SW 1271 (cell line): Measurements from ENCODE around the gene GRM5.

Source experiments
- DNase-seq, 2 experiments: peaks; one replicate each; lab custom pipeline; 2025; lab: John Stamatoyannopoulos, UW

Gene GRM5

DNA sequence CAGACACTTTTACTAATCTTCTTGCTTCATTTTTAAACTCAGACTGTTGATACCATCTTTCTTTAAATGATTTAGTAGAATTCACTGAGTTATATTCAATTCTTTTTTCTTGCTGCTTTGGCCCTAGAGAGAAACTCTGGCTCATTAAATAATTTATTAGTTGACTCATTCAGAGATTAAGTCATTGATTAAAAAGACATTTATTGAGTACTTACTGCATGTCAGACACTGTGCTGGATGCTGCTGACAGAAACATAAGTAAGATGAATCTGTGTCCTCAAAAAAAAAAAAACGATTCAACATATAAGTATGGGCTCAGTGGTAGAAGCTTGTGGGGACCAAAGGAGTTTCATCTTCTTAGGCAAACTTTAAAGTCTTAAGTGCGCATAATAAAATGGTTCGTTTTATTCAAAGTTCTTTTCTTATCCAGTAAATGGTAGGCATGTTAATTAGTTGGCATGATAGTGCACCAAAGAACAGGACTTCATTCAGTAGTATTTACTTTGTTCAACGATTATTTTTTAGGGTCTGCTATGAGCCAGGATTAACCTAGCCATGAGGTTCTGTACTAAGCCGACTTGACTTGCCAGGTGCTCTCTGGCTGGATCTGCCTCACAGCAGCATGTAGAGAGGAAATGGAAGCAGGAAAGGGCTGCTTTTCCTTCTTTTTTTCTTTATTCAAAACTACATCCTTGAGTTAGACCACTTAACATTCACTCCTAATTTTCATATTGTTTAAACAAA is 447.3 kb downstream of the GRM5 start:
- no peak for DNase-seq

DNA sequence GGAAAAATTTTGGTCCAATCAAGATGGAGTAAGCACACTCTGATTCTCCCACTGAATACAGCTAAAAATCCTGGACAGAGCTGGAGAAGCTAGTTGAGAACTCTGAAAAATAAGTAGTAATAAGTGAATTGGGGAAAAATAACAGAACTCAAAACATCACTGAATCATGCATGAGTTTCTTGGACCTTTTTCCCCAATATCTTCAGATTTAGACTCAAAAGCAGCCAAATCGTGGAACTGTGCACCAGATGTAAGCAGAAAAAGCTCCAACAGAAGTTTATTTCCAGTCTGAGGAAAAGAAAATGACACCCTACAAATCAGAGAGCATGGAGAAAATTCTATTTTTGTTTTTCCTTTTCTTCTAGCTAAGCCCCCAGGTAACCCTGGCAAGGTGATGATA is 448.6 kb downstream of the GRM5 start:
- DNase-seq: no peak

DNA sequence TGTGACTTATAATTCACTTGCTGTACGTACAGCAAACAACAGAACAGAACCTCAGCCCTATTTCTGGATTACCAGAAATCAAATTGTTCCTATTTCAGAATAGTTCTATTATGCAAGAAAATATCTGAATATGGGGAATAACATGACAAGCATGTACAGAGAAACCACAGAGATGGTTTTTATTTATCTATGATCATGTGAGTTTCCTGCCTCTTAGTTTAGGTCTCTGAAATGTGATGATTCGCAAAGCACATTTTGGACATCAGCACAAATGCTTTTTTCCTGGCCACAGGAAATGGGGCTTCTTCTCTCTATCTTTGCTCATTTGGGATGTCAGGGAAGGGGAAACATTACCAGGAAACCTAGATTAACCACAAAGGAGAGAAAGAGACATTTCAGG is 461.5 kb downstream of the GRM5 start:
- no peak for DNase-seq

DNA sequence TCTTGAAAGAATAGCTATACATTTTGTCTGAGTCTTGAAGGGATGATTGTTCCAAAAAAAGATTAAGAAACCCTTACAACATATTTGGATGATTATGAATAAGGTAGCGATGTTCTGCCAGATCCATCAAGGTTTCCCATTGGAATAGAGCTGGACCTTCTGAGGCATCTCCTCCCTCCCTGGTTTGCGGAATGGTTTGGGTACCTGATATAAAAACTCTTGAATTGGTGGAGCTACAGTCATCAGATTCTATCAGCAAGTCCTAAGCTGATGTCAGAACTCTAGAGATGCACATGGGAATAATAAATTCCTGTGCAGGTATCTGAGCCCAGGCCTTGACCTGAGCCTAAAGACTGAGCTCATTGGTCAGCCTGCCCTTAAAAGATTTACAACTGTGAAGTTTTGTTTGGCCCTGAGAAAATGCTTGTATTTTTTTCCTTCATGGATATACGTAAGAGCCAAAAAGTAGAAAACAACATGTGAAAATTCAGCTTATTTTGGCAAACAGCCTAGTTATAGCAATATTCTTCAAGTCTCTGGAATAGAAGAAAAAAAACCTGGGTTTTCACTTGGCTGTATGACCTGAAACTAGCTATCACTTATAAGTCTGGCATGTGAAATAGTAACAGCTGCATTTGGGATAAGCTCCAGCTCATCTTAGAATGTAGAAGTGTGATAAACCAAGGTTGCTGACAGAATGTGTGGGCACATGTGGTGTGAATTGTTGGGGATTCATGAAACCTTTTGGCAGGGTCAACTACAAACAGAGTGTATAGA is 462.5 kb downstream of the GRM5 start:
- DNase-seq: no peak

DNA sequence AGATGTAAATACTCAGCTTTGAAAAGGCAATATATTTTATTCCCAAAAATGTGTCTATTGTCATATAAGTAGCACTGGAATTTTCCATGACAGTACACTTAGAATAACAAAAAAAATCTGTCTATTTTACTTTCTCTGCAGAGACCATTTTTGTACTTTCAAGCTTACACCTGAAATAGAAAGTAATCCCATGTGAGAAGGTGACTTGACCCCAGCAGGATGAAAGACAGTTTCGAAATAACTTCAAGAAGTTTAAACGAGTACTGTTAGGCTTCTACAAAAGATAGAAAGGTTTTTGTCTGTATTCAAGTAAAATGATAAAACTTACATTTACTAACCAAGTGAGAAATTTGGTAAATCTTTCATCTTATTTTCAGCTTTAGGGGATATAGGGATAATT is 468.4 kb downstream of the GRM5 start:
- no peak for DNase-seq

DNA sequence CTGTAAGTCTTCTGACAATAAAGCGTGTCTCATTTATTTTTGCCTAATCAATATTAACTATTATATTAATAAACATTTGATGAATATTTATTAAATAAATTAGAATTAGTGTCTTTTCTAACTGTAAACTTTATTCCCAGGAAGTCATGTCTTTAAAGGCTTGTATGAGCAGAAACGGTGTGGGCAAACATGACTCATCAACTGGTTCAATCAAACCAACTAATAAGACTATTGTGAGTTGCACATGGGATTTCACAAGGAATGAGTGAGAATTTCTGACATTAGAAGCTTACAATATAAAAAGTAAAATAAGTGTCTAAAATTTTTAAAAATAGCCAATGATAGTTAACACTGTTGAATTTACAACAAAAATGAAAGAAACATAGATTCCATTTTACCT is 469.0 kb downstream of the GRM5 start:
- no peak for DNase-seq

DNA sequence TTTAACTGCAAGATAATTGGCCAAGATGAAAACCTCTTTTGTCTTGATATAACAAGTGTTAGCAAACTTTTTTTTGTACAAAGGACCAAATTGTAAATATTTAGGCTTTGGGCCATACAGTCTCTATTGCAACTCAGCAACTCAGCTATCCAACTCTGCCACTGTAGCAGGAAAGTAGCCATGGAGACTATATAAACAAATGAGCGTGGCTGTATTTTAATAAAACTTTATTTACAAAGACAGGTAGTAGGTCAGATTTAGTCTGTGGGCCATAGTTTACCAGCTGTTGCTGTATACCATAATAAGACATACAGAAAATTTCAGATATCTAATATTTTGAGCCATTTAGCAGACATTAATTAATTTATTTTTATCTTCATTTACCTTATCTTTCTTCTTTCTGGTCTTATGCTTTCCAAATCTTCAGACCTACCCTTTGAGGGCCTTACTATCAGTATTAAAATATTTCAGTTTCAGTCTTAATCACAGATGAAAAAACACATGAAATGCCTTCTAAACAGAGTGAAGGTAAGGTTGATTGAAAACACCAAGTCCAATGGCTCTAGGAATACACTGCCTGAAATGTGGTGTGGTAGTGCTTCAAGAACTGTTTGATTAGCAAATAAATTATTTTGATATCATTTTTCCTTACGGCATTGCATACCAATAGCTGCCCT is 471.4 kb downstream of the GRM5 start:
- no peak for DNase-seq

DNA sequence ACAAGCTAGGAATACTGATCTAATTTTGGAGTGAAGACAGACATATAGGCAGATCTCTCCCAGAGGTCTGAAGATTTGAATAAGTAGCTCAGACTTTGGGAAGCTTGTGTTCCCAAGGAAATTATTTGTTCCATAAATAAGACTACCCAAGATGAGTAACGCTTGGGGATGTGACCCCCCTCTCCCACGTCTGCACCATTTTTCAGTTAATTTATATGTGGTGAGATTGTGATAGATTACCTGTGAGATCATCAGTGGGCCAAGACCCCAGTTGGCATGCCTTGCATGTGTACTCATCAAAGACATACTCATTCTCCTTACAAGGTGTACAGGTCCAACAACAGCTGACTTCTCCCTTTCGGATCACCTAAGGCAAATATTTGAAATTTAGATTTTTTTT is 475.4 kb downstream of the GRM5 start:
- DNase-seq: no peak

DNA sequence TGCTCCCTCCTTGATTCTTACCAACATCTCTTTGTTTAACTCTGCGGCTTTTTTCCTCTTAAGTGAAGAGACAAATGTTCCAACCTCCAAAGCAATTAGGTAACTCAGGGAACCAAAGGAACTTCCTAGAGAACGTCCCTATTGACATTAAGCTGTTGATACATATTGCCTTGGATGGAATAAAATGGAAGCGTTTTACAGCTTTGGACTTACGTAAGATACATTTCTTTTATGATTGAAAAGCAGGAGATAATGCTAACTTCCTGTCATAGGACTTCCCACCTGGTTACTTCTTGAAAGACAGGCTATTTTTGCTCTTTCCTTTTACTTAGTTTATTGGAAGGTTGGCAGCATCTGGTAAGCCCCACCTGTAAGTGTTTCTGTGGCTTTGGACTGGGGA is 482.5 kb downstream of the GRM5 start:
- no peak for DNase-seq

DNA sequence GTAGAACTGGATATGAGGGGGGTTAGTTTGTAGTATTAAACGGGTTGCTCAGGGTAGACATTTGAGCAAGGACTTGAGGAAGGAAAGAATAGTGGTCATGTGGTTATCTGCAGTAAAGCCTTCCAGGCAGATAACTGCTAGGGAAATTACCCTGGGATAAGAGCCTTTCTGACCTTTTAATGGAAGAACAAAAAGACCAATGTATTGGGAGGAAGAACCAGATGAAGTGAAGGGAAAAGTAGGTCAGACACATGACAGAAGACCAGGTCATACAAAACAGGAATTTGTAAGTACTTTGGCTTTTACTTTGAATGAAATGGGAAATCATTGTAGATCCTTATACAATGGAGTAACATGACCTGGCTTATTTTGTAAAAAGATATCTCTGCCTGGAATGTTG is 486.3 kb downstream of the GRM5 start:
- no peak for DNase-seq

DNA sequence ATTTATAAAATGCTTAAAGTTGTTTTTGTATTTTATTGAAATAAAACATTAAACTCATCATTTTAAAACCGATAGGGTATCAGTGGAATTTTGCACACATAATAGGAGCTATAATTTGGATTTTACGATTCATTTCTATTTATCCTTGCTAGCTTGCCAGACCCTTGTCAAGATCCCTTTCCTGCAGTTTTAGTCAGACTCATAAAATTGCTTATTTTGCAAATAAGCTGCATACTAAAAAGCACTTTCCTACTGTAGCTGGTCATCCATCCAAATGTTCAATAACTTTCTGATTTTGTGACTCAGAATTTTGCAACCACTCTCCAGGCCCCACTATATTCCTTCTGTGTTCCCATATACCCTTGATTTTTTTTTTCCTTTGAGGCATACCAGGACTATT is 489.0 kb downstream of the GRM5 start:
- DNase-seq: no peak

DNA sequence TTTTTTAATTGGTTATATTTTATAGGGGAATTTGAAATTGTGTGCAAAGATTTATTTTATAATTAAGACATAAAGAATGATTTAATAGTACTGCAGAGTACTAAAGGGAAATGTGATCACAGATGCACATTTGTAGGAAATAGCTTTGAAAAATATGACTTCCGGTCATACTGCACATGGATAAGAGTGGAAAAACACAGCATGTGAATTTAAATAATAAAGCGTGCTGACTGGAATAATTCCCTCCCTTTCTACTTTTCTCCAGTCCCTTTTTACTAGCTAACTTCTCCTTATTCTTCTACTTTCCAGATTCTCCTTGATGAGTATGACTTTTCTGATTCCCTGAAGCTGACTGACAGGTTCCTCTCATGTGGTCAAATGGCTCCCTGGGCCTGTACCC is 489.9 kb downstream of the GRM5 start:
- no peak for DNase-seq

DNA sequence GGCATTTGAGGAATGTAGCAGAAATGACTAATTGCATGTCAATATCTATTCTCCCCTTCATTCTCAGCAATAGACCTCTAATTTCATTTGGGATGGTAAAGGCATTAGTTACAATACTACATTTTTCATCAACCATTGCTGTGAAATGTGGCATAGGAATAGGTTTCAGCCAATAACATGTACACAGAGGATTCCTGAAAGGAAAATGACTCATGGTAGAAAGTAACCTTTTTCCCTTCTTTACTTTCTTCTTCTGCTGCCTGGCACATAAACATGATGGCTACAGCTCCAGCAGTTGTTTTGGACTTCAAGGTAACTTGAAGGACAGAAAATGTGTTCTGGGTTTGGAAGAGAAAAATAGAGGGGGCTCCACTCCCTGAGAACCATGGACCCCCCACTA is 496.4 kb downstream of the GRM5 start:
- DNase-seq: no peak

DNA sequence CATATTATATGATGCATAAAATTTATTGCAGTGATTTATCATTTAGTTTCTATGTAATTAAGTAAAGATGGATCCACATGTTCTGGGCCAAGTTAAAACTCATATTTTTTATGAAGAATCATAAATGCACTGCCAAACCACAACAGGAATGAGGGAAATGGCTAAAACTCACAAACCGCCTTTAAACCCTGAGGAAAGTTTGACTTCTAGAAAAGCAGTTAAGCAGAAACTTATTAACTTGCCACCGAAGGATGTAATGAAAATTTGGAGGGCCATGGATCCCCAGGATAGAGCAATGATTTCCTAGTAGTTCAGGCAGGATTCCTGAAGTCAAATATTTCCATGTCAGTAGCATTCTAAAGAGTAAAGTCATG is 510.0 kb downstream of the GRM5 start:
- DNase-seq: no peak

DNA sequence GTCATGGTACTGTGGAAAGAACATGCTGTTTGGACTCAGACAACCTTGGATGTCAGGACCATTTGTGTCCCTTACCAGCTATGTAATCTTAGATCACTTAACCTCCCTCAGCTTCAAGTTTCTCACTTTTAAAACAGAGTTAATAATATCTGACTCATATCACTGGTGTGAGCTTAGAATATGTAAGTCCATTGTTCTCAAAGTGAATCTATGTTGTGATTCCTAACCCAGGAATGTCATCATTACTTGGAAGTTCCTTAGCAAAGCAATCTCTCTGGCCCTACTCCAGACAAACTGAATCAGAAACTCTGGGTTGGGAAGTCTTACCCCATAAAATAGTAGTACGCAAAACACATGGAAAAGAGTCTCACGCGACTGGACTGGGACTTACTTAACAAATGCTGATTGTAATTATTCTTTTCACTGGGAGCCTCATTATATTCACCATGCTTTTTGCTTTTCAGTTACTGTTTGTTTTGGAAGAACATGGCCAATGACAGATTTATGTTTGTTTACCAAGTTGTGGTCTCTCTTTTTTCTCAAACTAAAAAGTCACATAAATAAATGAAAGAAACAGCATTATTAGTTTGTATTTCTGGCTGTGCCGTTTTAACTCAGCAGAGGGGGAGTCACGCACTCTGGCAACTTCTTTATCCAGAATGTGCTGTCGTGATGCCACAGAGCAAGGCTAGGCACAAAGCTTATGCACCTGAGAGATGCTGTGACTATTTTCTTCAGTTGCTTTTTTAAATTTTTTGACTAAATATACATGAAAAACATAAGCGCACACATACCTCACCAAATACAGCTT is 510.6 kb downstream of the GRM5 start:
- peak; percentile 94 to 98 for DNase-seq

DNA sequence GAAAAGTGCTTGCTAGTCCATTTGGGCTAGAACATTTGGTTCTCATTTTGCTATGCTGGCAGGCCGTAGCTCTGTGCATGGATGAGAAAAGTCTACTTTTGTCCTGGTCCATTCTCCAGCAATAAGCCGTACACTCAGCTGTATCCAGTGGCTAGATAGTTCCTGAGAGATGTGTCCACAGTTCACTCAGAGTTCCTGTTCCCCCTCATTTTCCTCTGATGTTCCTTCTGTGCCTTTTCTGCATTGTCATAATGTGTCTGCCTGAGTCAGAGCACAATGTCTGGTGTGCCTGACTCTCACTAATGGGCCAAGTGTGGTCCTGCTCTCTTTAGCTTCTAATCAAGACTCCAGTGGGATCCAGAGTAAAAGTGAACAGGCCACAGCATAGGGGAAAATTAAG is 512.6 kb downstream of the GRM5 start:
- DNase-seq: no peak

DNA sequence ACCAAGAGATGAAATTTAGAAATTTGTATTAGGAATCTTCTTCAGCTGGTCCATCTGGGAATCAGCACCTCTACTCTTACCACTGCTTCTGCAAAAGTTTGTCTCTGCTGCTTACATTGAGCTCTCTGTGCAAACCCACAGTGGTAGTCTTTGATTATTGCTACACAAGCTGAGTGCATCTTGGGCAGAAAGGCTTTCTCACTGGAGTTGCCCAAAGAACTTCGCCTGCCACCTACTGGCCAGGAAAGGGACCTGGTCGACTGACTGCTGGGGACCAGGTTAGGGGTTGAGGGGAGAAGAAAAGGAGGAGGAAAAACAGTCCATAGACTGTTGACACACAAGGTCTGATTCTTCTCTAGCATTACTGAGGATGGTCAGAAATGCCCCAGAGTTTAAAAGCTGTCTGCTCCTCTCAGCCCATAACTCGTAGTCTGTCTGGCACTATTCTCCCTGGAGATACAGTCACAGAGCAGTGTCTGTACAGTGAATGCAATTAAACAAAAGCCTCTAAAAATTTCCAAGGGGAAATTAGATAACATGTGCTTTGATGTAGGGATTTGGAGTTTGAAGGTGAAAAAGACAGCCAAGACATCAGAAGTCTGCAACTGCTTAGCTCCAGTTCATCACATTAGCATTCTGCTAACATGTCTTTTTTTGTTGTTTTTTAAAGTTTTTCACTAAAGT is 513.3 kb downstream of the GRM5 start:
- DNase-seq: peak; percentile 45 to 62

DNA sequence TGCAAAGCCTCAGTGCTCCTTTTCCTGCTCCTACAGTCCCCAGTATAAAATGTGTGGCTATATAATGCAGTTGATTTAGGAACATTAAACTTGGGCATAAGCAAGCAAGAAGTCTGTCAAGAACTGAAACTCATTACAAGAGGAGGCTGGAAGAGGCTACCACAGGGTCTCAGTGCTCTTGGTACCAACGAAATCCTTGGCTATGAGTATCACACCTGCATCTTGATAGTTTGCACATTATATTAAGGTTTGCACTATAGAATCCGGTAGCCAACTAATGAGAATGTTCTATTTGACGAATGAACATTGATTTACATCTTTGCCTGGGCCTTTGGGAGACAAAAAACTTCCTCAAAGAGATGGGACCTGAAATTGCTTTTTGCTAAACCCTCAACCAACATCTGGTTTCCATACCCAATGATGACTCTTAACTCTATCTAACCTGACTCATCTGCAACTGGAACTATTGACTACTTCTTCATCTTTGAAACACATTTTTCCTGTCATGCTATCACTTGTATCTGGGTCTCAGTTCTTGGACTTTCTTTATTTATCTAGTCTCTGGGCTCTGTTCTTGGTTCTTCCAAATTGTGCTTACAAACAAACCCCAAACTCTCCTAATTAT is 521.0 kb downstream of the GRM5 start:
- no peak for DNase-seq

DNA sequence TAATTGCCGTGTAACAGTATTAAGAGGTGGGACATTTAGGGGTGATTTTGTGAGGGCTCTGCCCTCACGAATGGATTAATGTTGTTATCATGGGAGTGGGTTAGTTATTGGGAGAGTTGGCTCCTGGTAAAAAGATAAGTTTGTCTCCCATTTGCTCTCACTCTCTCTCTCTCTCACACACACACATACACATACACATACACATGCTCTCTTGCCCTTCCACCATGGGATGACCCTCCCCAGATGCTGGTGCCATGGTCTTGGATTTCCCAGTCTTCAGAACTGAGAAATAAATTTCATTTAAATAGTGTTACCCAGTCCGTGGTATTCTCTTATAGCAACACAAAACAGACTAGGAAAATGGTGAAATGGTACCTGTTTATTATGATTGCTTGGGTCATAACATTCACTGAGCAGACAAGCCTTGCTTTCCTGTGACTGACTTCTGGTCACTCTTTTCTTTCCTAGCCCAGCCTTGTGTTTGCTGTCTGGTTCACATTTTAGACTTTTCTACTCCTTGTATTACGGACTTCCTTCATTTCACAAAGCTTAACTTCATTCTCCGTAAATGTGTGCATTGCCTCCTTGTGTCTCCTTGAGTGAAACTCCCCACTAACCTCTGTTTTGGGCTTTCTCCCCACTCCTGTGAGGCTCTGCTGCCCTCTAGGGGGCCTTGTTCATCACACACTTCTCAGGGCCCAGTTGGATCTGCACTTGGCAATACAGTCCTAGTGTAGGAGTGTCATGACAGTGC is 521.7 kb downstream of the GRM5 start:
- DNase-seq: peak; percentile 36 to 88

DNA sequence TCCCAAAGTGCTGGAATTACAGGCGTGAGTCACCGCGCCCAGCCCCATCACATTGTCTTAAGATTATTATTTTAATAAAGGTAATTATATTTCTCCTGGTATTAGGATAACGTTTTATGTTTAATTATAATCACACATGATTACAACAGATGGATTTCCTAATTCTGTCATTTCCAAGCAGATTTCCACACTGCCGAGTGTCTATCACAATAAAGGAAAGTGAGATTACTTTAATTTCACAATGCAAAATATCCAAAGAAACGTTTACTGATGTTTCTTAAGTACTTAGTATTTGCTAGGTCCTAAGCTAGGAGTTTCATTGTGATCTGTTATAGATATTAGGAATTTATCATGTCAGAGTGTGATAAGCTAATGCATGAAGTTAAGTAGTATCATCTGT is 524.8 kb downstream of the GRM5 start:
- DNase-seq: no peak

DNA sequence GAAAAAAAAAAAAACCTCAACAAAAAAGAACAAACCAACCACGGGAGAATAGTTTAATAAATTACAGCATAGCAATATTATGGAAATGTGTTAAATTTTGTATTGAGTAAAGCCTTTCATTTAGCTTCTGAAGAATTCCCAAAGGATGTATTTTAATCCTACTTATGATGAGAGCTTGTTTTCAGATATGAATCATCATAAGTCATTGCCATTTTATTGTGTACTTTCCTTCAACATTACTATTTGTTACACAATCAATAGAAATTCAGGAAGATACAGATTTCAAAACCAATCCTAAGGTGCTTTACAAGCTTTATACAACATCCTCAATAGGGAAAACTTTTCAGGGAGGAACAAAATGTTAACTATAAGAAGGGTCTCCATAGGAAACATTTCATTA is 527.7 kb downstream of the GRM5 start:
- DNase-seq: peak; percentile 27 to 52
